PFSK-1 (cell line): ENCODE data around the gene COL23A1.

Experiments used
- FOXP2 ChIP-seq: optimal IDR thresholded peaks from 2 replicates; pipeline ENCODE3; 2011; ENCODE audit warnings: borderline replicate concordance, control low read depth, inconsistent platforms; ENCODE audit not compliant: insufficient read depth; ENCODE audit errors: extremely low read length, extremely low read depth
- POLR2AphosphoS5 ChIP-seq: IDR thresholded peaks from 2 replicates; pipeline ENCODE4 v1.6.1; 2012; ENCODE audit warnings: low read depth, mild to moderate bottlenecking, control low read depth, low read length, moderate library complexity
- REST ChIP-seq, 2 experiments: IDR thresholded peaks; 2 replicates each; pipeline versions ENCODE4 v1.6.1 to v1.8.0; 2011 to 2012; ENCODE audit warnings: low read depth in 2 of 2, low read length in 2 of 2, control low read depth in 1 of 2, inconsistent platforms in 1 of 2, mild to moderate bottlenecking in 1 of 2, moderate library complexity in 1 of 2; ENCODE audit not compliant: insufficient read depth in 1 of 2
- SIN3A ChIP-seq: IDR thresholded peaks from 2 replicates; pipeline ENCODE4 v1.6.1; 2012; ENCODE audit warnings: mild to moderate bottlenecking, low read length, moderate library complexity, borderline replicate concordance; ENCODE audit not compliant: insufficient read depth
- TAF1 ChIP-seq: IDR thresholded peaks from 2 replicates; pipeline ENCODE4 v1.6.1; 2012; ENCODE audit warnings: low read length, control low read depth, borderline replicate concordance; ENCODE audit not compliant: insufficient read depth

The COL23A1 gene

GRCh38 chr5:178434851-178435250 lies 155.3 kb downstream of the COL23A1 start:
- TF ChIP-seq SIN3A (no peak), FOXP2 (no peak), TAF1 (no peak), POLR2AphosphoS5 (no peak), REST (IDR thresholded peaks at IDR 0.05; ENCODE audit: insufficient read depth in 1 of 2, low read depth in 2 of 2, low read length in 2 of 2) (no peak)

- no peak for TF ChIP-seq POLR2AphosphoS5
Observed at GRCh38 chr5:178434016-178434761, 156.0 kb downstream of the COL23A1 start.

GRCh38 chr5:178433273-178433775 lies 156.9 kb downstream of the COL23A1 start:
- TF ChIP-seq FOXP2 = no peak
- no peak for TF ChIP-seq POLR2AphosphoS5
- no peak for TF ChIP-seq SIN3A
- TF ChIP-seq REST (IDR thresholded peaks at IDR 0.05; ENCODE audit: insufficient read depth in 1 of 2, low read depth in 2 of 2, low read length in 2 of 2) = no peak
- no peak for TF ChIP-seq TAF1

GRCh38 chr5:178432421-178433272 lies 157.5 kb downstream of the COL23A1 start:
- TF ChIP-seq REST (IDR thresholded peaks at IDR 0.05; ENCODE audit: insufficient read depth in 1 of 2, low read depth in 2 of 2, low read length in 2 of 2) = no peak
- no peak for TF ChIP-seq FOXP2
- no peak for TF ChIP-seq TAF1
- no peak for TF ChIP-seq POLR2AphosphoS5
- no peak for TF ChIP-seq SIN3A

- TF ChIP-seq FOXP2 (no peak), TAF1 (no peak), REST (IDR thresholded peaks at IDR 0.05; ENCODE audit: insufficient read depth in 1 of 2, low read depth in 2 of 2, low read length in 2 of 2) (no peak), POLR2AphosphoS5 (no peak), SIN3A (no peak)
Observed at GRCh38 chr5:178431782-178432165, 158.4 kb downstream of the COL23A1 start.
